Breast epithelium (tissue), 3 donors: ENCODE measurements around the gene GRWD1.

Source experiments
- CTCF ChIP-seq, 3 donors: fragments of 450-650 bp; IDR thresholded peaks; one replicate each; pipeline ENCODE4 v1.5.1; 2016 to 2017; ENCODE audit warnings: antibody characterized with exemption in 3 of 3, mild to moderate bottlenecking in 3 of 3, moderate library complexity in 3 of 3
- POLR2AphosphoS5 ChIP-seq, 3 donors: sonication (generic); formaldehyde crosslinking; IDR thresholded peaks; one replicate each; pipeline ENCODE4 v1.6.1; 2017; ENCODE audit warnings: antibody characterized with exemption in 3 of 3

GRCh38 chr19:48461651-48461981 lies 15.8 kb downstream of the GRWD1 start:
- no peak for TF ChIP-seq POLR2AphosphoS5 (IDR thresholded peaks at IDR 0.05)
- TF ChIP-seq CTCF (IDR thresholded peaks at IDR 0.05) = no peak
